Activated T-cell treated with anti-CD3 and anti-CD28 coated beads, Interleukin-2, amount 50 U/mL, for 1 hour (primary cell): ENCODE data around the gene ATXN7L3B.

Experiments
- DNase-seq: peaks from one replicate; pipeline ENCODE4 v3.0.0-alpha.2; 2020

Gene ATXN7L3B

GRCh38 chr12:74552201-74552600 lies 14.6 kb downstream of the ATXN7L3B start:
- no peak for DNase-seq

- DNase-seq = no peak
These were observed 22.1 kb downstream of the ATXN7L3B start for GRCh38 chr12:74559728-74560127.

GRCh38 chr12:74563927-74564326 lies 26.3 kb downstream of the ATXN7L3B start:
- no peak for DNase-seq

- DNase-seq = no peak
These were observed 40.9 kb downstream of the ATXN7L3B start for GRCh38 chr12:74578486-74578885.

GRCh38 chr12:74579446-74579845 lies 41.8 kb downstream of the ATXN7L3B start:
- no peak for DNase-seq

- DNase-seq = no peak
These were observed 42.3 kb downstream of the ATXN7L3B start for GRCh38 chr12:74579981-74580380.

- DNase-seq = no peak
These were observed 43.8 kb downstream of the ATXN7L3B start for GRCh38 chr12:74581439-74581838.

- no peak for DNase-seq
These were observed 46.9 kb downstream of the ATXN7L3B start for GRCh38 chr12:74584483-74585062.

- DNase-seq = no peak
These were observed 48.6 kb downstream of the ATXN7L3B start for GRCh38 chr12:74586251-74586650.
